Mucosa of gallbladder (tissue), 1 donor: ENCODE data around the gene TMEM163. TPM values are rescaled to one million over a fixed set of nuclear protein-coding genes. Genes with fewer than 3 reads are reported as not detected.
"Not testable (repeated sequence)": the region's sequence is repeated elsewhere in the genome, so short reads cannot be mapped to it uniquely, and the experiment has no call there.

Experiments
- DNase-seq: peaks from one replicate; pipeline ENCODE4 v3.0.0-alpha.2; 2020; ENCODE audit warnings: low spot score
- total RNA-seq: library from RNA; stranded (reverse); gene quantifications from one replicate; pipeline ENCODE4 v1.2.1, GENCODE V29; 2021
- donor health status: DM: no; HTN: no; CAD: no.

TMEM163 gene
- 36.1 TPM for total RNA-seq

DNA sequence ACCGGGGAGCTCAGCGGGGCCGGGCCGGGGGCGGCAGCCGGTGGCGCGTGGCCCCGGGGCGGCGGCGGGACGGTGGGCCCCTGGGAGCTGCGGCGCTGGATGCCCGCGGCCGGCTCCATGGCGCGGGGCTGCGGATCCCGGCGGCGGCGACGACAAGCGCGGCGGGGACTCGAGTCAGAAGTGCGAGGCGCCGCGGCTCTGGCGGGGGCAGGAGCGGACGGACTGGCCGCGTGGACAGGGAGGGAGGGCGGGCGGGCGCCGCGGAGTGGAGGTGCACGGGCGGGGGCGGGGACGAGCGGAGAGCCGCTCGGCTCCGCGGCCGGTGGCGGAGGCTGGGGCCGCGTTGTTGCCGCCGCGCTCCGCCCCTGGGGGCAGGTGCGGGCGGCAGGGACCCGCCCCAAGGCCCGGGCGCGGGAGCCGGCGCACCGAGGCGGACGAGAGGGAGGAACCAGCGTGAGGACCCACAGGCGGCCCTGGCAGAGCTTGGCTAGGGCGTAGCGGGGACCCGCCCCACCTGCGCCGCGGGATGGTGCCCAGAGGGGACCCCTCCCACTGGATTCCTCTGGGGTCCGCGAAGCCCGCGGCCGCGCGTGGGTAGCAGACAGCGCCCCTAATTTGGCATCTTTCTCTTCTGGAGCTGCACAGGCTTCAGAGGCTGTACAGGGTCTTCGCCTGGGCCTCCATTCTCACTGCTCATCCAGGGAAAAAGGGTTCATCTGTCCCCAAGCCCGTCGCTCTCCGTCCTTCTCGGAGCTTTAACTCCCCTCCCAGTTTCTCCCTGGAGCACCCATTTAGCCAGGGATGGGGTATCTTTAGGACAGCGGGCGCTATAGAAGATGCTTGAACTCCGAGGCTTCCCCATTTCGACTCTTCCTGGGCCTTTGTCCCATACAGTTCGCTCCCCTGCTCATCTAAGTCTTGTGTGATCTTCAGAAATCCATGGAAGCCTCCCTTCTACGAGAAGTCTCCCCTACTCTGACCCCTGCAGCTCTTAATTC is at the start of gene TMEM163:
Gene TMEM163, minus strand, starts transcription at position 184 of the 998 bp plus-strand sequence.
- DNase-seq = no peak

DNA sequence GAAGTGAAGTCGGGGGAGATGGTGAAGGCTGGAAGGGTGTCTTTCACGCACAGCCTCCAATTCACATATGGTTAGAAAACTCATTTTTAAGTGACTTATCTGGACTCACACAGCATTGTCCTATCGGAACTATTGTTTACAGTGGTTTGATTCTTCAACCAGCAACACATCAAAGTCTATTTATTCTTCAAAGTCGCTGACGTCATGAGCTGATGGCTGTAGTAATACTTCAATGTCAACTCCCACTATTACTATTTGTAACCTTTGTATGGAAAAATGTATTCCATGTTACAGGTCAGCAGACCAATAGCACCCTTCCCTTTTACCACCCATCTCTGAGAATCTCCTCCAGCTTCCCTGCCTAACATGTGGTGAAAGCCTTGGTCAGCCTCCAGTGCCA is 47.8 kb upstream of the TMEM163 start:
- DNase-seq = no peak

DNA sequence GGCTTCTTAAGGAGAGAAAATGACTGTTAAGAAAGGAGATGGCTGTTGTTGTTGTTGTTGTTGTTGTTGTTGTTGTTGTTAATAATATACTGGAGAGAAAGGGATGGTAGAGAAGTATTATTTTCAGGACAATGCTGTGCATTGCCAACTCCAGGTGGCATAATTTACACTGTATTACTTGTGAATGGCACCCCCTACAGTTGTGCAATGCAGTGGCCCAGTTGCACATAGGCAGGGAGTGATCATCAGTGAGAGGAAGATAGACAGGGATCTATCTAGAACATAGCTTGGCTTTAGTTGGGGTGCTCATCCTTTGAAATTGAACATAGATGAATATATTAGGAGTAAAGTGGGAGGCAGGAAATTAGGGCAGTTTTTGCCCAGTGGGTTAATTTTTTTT is 47.2 kb upstream of the TMEM163 start:
- no peak for DNase-seq

DNA sequence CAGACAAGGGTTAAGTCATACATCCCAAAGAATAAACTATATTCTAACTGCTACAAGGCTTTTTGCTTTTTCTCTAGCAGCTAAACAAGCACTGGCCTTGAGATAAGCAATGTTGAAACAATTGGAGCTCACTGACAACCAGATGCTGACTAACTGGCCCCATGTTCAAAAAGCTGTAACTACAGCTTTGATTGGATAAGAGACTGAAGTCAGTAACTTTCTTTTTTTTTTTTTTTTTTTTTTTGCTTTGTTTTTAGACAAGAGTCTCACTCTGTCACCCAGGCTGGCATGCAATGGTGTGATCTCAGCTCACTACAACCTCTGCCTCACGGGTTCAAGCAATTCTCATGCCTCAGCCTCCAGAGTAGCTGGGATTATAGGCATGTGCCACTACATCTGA is 45.4 kb upstream of the TMEM163 start:
- no peak for DNase-seq

DNA sequence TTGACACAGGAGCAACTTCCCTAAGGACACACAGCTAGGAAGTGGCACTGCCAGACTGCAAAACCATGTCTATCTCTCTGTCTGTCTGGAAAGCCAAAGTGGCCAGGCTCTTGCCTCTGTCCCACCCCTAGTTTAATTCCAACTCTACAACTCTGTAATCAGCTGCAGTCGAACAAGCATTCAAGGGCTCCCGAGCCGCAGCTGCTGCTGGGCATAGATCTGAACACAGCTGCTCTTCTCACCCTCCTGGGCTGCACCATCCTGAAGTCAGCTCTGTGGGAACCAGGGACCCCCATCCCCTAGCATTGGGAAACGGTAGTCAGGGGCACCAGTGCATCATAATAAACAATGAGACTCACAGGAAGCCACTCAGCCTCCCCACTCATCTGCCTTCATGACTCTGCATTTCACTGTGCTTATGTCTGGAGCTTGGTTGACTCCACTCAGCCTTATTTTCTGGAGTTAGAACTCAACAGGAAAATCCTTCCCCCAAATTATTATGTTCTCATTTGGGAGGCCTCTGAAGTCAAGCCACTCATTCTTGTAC is 44.4 kb upstream of the TMEM163 start:
- DNase-seq = no peak

DNA sequence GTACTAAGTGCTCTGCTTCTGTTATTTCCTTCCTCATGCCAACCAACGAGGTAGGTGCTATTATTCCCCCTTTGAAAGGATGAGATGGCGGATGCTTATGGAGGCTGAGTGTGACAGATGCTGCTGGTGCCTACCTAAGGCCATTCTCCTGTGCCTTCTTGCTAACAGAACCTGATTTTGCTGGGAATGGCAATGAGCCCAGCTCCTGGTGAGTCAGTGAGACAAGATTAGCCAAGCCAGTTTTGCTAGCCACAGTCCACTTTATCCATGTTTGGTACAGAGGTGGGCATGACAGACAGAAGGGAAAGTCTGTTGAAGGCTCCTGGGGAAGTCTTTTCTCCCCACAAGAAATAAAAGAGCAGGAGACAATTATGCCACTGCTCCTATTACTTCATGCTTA is 43.7 kb upstream of the TMEM163 start:
- no peak for DNase-seq

DNA sequence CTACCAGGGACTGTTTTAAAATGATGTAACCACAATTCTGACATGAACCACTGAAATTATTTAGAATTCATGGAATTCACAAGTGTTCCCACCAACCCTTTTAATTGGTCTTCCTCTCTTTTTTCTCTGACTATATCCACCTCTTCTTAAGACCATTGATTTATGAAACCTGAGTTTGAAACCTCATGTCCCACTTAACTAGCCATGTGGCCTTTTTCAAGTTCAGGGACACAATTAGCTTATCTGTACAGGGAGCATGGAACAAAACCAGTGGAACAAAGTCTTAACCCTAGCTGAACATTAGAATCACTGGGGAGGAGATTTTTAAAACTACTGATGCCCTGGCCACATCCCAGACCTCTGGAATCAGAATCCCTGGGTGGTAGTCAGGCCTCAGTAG is 41.6 kb upstream of the TMEM163 start:
- DNase-seq = no peak

DNA sequence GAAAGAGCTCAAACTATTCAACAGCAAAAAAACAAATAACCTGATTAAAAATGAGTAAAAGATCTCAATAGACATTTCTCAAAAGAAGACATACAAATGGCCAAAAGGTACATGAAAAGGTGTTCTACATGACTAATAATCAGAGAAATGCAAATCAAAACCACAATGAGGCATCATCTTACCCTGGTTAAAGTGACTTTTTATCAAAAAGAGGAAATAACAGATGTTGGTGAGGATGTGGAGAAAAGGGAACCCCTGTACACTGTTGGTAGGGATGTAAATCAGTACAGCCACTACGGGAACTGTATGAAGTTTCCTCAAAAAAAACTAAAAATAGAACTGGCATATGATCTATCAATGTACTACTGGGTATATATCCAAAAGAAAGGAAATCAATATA is 39.8 kb upstream of the TMEM163 start:
- no peak for DNase-seq

DNA sequence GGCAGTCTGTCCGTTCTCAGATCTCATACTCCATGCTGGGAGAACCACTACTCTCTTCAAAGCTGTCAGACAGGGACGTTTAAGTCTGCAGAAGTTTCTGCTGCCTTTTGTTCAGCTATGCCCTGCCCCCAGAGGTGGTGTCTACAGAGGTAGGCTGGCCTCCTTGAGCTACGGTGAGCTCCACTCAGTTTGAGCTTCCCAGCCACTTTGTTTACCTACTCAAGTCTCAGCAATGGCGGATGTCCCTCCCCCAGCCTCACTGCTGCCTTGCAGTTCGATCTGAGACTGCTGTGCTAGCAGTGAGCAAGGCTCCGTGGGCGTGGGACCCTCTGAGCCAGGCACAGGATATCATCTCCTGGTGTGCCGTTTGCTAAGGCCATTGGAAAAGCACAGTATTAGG is 33.2 kb upstream of the TMEM163 start:
- not testable (repeated sequence) for DNase-seq

DNA sequence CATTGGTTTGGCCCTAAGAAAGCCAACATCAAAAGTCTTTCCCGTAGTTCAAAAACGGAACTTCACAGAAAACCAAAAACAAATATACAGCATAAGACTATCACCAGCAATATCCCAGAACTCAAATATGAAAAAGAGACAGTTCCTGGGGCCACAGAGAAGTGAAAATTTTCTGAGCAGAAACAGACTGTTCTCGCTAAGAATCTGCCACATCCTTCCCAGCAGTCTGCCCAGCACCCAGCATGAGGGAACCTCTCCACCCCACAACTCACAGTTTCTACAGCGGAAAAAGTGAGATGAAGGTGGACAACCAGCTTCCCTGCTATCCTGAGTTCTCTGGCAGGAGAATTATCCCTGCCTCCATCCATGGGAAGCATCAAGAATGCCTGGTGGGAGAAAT is 26.7 kb upstream of the TMEM163 start:
- no peak for DNase-seq

DNA sequence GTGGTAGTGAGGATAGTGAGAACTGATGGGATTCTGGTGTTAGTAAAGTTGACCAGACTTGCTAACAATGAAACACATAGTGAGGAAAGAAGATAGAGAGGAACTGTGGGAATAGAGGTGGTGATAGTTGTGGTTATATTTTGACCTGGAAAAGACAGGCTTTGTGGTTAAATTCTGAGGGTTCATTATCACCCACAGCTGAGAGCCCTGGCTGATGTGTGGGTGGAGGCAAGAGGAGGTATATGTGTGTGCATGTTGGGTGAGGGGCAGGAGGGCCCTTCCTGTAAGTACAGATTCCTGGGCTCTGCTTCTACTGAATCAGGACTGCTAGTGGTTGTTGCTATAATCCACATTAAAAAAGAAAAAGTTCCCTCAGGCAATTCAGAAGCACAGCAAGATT is 26.2 kb upstream of the TMEM163 start:
- no peak for DNase-seq

DNA sequence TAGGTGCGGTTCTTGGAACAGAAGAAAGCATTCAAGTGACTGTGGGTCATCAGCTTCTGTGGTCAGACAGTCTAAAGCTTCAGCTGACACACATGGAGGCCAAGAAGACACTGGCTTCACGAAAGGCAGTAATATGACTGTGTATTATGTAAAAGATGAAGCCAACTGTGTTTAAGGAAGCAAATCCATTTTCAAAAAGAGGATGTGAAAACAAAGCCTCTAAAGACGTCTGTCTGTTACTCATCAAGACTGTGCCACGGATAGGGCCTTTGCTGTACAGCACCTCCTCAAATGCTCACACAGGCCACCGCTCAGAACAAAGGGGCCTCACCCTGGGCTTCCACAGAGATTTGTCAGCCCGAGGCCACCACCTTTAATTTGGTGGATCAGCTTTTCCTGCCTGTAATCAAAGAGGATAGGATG is 21.1 kb upstream of the TMEM163 start:
- DNase-seq = peak; percentile 37

DNA sequence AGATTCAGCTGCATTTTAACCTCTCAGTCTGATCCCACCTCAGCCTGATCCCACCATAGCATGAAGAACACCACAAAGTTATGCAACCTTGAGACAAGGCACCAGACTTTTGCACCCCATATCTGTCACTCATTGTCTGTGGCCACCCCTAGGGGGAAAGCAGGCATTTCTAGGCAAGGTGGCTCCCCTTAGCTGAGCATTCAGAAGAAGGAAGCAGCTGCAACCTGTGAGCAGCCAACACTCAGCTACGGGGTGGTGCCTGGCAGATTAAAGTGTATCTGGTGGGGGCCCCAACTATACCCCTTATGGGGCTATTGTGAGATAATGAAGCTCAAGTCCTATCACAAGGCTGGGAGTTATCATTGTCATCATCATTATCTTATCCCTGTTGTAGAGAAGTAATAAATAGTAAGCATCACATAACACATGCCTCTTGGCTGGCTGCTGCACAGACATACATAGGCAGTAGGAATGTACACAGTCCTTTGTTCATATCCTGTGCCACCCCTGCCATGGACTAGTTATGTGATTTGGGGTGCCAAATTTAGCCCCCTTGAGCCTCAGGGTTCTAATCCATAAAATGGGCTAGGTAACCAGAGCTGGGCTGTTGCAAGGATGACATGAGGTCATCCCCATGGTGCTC is 20.6 kb upstream of the TMEM163 start:
- DNase-seq = no peak

DNA sequence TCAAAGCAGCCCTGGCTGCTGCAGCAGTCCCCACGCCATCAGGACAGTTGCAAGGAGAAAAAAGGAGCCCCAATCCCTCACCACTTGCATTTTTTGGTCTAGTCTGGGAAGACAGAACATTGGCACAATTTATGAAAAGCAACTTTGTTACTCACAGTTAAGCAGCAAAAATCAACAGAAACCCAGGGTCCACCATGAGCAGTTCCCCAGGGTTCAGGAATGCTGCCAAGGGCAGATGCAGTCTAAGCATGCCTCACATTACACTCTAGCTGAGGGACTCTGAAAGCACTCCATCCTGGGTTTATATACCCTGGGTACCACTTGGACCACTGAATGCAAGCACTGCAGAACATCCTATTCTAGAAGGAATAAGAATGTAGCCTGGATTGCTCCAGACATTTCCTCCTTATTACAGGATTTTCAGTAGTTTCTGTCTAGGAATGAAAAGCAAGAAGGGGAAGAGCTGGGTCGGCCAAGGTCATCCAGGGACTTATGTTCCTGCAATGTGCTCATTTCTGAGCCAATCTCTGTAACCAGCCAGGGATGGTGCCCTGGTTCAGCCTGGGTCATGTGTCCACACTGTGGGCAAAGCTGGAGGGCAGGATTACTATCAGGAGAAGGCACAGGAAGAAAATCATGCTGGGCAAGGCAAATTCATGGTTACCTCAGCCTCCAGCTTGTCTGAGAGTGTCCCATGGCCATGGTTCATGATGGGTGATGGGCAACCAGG is 19.5 kb upstream of the TMEM163 start:
- no peak for DNase-seq

DNA sequence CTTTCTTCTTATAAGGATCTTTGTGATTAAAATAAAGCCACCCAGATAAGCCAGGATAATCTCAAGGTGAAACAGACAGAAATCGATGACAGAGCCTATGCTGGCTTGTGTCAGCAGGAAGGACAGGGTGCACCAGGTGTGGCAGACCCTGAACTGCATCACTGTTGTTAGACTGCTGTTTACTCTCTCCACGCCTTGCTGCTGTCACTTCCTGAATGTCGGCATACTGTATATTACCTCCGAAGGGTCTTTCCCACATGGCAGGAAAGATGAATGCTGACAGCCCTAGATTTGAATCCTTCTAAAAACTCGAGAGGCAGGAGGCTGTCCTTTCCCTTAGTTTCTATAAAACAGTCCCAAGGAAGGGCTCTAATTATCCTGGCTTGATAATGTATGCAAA is 18.9 kb upstream of the TMEM163 start:
- peak; percentile 56 for DNase-seq

DNA sequence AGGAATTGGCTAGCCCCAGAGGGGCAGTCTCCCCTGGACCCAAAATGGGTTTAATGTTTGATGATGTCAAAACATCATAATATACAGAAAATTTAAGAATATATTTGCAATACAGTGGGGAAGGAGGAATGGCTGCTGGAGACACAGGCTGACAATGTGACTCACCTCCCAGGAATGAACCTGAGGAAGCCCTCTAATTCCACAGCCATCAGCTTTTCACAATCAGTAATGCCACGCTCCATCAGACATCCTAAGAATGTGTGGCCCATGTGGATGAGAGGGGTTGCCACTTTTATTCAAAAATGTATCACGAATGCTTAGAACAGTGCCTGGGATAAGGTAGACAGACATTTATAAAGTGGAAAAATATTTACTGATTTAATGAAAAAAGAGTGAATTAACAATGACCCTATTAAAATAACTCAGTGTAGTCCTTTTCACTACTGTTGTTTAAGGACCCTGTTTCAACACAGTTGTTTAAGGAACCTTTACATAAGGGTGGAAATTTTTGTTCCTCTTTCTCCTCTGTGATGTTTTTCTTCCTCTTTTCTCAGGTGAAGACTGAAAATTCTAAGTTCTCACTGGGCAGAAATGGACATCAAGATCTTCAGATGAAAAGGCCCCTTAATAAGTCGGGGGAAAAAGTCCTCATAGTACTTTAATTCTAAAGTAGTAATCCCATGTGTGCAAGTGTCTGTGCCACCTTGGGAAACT is 17.5 kb upstream of the TMEM163 start:
- no peak for DNase-seq

DNA sequence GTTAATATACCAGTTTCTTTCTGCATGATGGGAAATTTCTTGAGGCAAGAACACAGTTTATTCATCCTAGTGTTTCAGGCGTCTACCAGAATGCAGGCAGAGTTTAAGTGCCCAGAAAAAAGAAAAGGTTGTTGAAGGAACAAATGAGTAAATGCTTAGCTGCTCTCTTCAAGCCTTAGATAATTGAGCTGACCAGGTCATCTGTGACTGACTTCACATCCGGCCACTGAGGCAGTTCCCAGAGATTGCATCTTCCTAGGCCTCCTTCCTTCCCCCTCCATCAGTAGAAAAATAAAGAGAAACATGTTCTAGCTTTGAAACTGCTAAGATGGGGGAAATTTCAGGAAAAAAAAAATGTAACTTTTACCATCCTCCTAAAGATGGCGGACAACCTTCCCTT is 9.4 kb upstream of the TMEM163 start:
- no peak for DNase-seq

DNA sequence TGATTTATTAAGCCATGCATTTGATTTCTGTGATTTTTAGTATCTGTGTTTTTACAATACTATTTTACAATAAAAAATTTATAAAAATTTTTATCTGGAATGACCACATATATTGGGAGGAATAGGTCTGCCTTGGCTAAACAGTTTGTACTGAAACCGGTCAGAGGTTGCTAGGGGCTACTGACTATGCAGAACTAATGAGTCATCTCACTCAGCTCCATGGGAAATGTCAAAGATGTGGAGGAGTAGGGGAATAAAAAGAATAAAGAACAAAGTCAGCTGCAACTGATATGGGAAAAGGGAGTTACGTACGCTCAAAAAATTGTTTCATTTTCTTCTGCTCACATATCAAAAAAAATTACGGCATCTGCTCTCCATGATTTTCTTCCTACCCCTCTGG is 8.6 kb upstream of the TMEM163 start:
- no peak for DNase-seq

DNA sequence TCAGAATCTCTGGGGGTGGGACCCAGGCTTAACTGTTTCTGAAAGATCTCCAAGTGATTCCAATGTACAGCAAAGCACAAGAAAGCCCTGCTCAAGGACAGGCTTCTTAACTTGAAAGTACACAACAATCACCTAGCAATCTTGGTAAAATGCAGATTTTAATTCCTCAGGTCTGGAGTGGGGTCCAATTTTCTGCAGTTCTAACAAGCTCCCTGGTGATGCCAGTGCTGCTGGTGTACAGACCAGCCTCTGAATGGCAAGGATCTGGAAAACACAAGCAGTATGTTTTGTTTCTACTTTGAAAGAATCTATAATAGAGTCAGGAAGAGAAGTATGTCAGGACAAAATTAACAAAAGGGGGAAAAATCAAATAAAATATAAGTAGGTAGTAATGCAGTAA is 7.8 kb upstream of the TMEM163 start:
- DNase-seq = no peak

DNA sequence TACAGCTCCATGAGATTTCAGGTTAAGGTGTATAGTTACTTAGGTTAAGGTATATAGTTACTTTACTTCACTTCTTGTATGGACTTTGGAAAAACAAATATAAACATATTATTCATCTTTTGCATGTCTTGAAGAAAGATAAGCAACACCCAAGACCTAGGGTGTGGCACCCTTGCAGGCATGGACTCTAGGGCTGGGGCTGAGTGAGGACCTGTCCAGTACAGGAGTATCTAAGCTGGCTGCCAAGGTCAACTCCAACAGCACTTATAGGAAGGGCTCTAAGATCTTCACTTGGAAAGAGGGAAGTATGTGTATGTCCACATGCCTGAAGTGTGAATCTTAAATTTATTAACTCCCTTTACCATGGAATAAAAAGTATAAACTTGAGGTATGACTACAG is 7.1 kb upstream of the TMEM163 start:
- DNase-seq = no peak

DNA sequence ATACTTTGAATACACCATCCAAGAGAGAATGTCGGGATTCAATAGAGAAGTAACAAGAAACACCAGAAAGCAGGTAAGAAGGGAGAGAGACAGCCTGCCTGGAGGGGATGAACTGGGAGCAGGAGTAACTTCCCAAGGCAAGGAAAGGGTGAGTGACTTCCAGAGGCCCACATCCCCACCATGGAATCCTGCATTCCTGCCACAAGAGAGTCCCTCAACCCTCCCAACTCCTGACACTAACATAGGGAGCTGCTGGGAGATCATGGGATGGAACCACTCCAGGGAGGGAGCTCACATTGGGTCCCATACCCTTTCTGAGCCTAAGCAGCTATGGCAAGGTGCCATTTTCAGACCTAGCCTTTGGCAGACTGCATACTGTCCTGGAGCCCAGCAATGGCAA is 5.5 kb upstream of the TMEM163 start:
- DNase-seq = no peak

DNA sequence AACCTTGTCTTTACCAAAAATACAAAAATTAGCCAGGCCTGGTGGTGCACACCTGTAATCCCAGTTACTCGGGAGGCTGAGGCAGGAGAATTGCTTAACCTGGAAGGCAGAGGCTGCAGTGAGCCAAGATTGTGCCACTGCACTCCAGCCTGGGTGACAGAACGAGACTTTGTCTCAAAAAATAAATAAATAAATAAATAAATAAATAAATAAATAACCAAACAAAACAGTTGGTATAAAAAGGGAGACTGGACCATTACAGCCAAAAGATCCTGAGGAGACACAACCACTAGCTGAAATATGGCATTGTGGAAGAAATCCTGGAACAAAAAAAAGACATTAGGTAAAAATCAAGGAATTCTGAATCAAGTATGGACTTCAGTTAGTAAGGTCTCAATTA is 4.9 kb upstream of the TMEM163 start:
- not testable (repeated sequence) for DNase-seq
